Nephron progenitor cell (in vitro differentiated cells): ENCODE measurements around the gene DACT2.
A peak's percentile ranks its signal among the peaks of the same experiment; 100 is the strongest.

Experiments used
- DNase-seq: peaks from one replicate; pipeline ENCODE4 v3.0.0; 2021
- H3K27ac Mint-ChIP-seq: 2 replicates; pipeline ENCODE4 v1.8.0; 2021; ENCODE audit warnings: mild to moderate bottlenecking, moderate library complexity, mixed read lengths
- H3K27me3 Mint-ChIP-seq: 2 replicates; pipeline ENCODE4 v1.8.0; 2021; ENCODE audit warnings: mild to moderate bottlenecking, low read depth, mixed read lengths; ENCODE audit not compliant: poor library complexity
- H3K36me3 Mint-ChIP-seq: 2 replicates; pipeline ENCODE4 v1.8.0; 2021; ENCODE audit warnings: low read depth, mixed read lengths
- H3K4me1 Mint-ChIP-seq: 2 replicates; pipeline ENCODE4 v1.8.0; 2021; ENCODE audit warnings: mixed read lengths
- H3K4me3 Mint-ChIP-seq: 2 replicates; pipeline ENCODE4 v1.8.0; 2021; ENCODE audit warnings: mild to moderate bottlenecking, moderate library complexity, mixed read lengths
- H3K9me3 Mint-ChIP-seq: 2 replicates; pipeline ENCODE4 v1.8.0; 2021; ENCODE audit warnings: mild to moderate bottlenecking, moderate library complexity, mixed read lengths
- CTCF ChIP-seq: fragments of 200-600 bp; sonication (generic); IDR thresholded peaks from 2 replicates; pipeline ENCODE4 v1.5.0; 2021; ENCODE audit warnings: antibody characterized with exemption

The DACT2 gene

DNA sequence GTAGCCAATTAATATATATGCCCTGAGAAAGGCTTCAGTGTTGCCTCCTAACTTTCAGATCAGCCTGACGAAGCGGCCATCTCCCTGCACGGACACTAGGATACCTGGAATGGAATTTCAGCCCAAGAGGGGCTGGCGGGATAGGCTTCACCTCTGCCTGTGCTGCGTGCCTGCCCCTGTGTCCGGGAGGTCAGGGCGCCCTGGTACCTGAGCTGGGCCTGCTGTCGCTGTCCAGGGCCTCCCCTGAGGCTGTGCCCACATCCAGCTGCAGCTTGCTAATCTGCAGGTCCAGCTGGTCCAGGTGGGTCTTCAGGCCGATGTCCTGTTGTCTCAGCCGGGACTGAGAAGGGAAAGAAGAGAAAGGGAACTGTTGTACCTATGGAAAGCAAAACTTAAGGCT, 8.6 kb downstream of the DACT2 start:
- Mint-ChIP-seq H3K36me3 (peaks cover 6% of the 10 kb centered on the region), H3K4me3 (no peak overlapping the region), H3K27me3 (peaks cover 7% of the 10 kb centered on the region), H3K4me1 (peaks cover 84% of the 10 kb centered on the region), H3K9me3 (no peaks in the 10 kb centered on the region), H3K27ac (peak overlapping the region; percentile 70)
- DNase-seq = no peak
- no peak for TF ChIP-seq CTCF

DNA sequence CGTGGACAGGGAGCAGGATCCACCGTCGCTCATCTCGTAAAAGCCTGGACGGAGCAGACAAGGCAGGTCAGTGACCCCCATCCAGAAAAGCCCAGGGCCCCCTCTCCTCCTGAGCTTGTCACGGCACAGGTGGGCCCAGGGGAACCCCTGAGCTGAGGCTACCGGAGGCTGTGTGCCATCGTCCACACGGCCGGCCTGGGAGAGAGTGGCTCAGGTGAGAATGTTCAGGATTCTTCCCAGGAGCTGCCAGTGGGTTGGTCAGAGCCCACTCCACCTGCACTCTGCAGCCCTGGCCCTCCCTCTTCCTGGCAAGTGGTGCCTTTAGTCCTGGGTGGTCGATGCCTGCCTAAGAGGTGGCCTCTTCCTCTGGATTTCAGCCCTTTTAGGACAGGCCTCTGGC, 9.2 kb downstream of the DACT2 start:
- H3K27ac Mint-ChIP-seq = no peak overlapping the region
- H3K4me1 Mint-ChIP-seq = peaks cover 84% of the 10 kb centered on the region
- peaks cover 3% of the 10 kb centered on the region for H3K27me3 Mint-ChIP-seq
- no peak for DNase-seq
- H3K4me3 Mint-ChIP-seq = no peak overlapping the region
- H3K36me3 Mint-ChIP-seq = peaks cover 6% of the 10 kb centered on the region
- H3K9me3 Mint-ChIP-seq = no peaks in the 10 kb centered on the region
- TF ChIP-seq CTCF = no peak

- Mint-ChIP-seq H3K4me1 (peaks cover 84% of the 10 kb centered on the region), H3K4me3 (no peak overlapping the region)
Observed at GRCh38 chr6:168309997-168310396, 9.6 kb downstream of the DACT2 start.

DNA sequence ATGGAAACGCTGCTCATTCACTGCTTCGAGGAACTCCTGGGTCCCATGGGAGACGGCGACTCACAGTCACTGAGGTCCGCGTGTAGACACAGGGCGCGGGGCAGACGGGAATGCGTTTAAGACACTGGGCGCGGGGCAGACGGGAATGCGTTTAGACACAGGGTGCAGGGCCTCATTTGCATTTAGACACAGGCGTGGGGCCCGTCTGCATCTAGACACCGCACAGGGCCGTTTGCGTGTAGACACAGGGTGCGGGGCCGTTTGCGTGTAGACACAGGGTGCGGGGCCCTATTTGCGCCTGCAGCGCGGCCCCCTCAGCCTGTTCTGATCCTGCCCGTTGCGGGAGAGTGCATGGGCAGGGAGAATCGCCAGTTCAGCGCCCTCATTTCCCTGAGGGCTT, 10.4 kb downstream of the DACT2 start:
- DNase-seq = no peak
- no peak overlapping the region for H3K4me3 Mint-ChIP-seq
- H3K9me3 Mint-ChIP-seq = no peaks in the 10 kb centered on the region
- peak overlapping the region; percentile 59 for H3K27ac Mint-ChIP-seq
- peaks cover 7% of the 10 kb centered on the region for H3K27me3 Mint-ChIP-seq
- TF ChIP-seq CTCF = no peak
- H3K4me1 Mint-ChIP-seq = peaks cover 84% of the 10 kb centered on the region
- H3K36me3 Mint-ChIP-seq = peaks cover 6% of the 10 kb centered on the region

More at GRCh38 chr6:168309997-168310396, 9.6 kb downstream of the DACT2 start:
- Mint-ChIP-seq H3K36me3 (peaks cover 6% of the 10 kb centered on the region), H3K27me3 (peaks cover 3% of the 10 kb centered on the region), H3K27ac (no peak overlapping the region), H3K9me3 (no peaks in the 10 kb centered on the region)
- no peak for DNase-seq
- no peak for TF ChIP-seq CTCF

DNA sequence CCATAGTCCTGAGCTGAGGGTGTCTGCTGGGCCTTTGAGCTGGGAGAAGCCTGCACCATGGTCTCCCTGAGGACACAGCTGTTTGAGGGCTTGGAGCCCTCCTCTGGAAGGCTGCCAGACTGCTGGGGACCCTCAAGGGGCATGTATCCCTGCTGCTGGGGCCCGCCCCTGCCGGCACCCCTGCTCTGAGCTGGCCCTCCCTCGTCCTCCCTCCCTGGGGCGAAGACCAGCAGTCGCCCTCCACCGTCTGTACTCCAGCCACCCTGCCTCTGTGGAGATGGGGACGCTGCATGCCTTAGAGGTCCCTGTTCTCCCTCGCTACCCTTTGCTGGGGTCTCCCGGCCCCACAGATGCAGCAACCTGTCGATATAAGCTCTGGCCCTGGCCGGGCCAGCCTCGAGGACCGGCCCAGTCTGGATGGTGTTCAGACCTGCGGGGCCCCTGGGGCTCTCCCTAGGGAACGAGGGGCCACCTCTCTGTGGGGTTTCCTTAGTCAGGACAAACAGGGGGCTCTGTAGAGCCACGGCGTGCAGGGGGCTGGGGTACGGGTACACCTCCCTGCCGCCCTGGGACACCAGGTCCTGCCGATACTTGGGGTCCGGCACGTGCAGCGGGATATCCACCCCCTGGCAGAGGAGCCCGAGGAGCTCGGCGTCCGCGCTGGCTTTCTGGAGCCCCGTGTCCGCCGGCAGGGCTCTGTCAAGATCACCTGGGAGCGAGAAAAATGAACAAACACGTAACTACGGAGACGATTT, 11.0 kb downstream of the DACT2 start:
- Mint-ChIP-seq H3K4me3 (no peak overlapping the region), H3K36me3 (peaks cover 6% of the 10 kb centered on the region), H3K27ac (peak overlapping the region; percentile 59), H3K4me1 (peaks cover 84% of the 10 kb centered on the region), H3K27me3 (peaks cover 7% of the 10 kb centered on the region), H3K9me3 (no peaks in the 10 kb centered on the region)
- no peak for DNase-seq
- no peak for TF ChIP-seq CTCF

DNA sequence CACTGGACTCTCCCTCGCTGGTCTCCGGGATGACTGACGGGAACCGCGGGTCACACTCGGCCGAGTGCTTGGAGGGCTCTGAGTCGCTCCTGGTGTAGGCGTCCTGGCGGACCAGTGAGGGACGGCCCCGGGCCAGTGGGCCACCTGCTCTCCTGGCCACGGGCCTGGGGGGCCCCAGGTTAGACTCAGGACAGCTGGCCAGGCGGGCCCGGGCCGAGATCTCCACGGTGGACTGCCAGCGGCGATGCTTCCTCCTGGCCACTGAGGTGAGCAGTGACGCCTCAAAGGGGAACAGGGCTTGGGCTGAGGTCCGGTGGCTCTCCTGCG, 11.9 kb downstream of the DACT2 start:
- Mint-ChIP-seq H3K27me3 (peaks cover 7% of the 10 kb centered on the region), H3K27ac (no peak overlapping the region), H3K4me3 (no peak overlapping the region), H3K4me1 (peaks cover 84% of the 10 kb centered on the region), H3K9me3 (no peaks in the 10 kb centered on the region), H3K36me3 (peaks cover 6% of the 10 kb centered on the region)
- TF ChIP-seq CTCF = no peak
- no peak for DNase-seq
